Panc1 (cell line): Measurements from ENCODE around the gene NCKIPSD.

ENCODE experiments used
- POLR2AphosphoS5 ChIP-seq: IDR thresholded peaks from 2 replicates; pipeline ENCODE4 v1.6.1; 2012; ENCODE audit warnings: mild to moderate bottlenecking, low read depth, low read length, moderate library complexity
- SIN3A ChIP-seq: IDR thresholded peaks from 2 replicates; pipeline ENCODE4 v1.6.1; 2012; ENCODE audit warnings: low read depth, mild to moderate bottlenecking, low read length, moderate library complexity, borderline replicate concordance; ENCODE audit not compliant: insufficient read depth
- TCF7L2 ChIP-seq: IDR thresholded peaks from 2 replicates; pipeline ENCODE4 v1.6.1; 2011; ENCODE audit warnings: mild to moderate bottlenecking, low read depth, low read length, inconsistent platforms
- TF ChIP-seq, protein P1 (sequence below): fragments of 450-650 bp; IDR thresholded peaks from 2 replicates; pipeline ENCODE4 v1.5.1; 2017; ENCODE audit warnings: mild to moderate bottlenecking
- TF ChIP-seq, protein P2 (sequence below), 2 experiments: IDR thresholded peaks; 2 replicates each; pipeline ENCODE4 v1.6.1; 2011 to 2012; ENCODE audit warnings: low read depth in 2 of 2, control low read depth in 1 of 2, low read length in 1 of 2, mild to moderate bottlenecking in 1 of 2, moderate library complexity in 1 of 2; ENCODE audit not compliant: insufficient read depth in 1 of 2

DNA sequence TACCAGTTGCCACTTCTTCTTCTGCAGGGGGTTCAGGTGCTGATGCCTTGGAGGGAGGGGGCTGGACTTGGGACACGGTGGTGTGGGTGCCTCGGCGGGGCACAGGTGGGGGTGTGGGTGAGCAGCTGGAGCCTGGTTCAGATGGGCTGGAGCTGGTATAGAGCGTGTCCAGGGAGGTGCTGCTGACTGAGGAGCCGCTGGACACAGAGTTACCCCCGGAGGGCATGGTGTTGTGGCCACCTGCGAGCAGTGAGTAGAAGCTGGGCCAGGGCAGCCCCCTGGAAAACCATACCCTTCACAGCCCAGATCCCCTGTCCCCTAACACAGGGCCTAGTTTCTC lies 4.2 kb downstream of the NCKIPSD start:
- TF ChIP-seq, protein P1, sequence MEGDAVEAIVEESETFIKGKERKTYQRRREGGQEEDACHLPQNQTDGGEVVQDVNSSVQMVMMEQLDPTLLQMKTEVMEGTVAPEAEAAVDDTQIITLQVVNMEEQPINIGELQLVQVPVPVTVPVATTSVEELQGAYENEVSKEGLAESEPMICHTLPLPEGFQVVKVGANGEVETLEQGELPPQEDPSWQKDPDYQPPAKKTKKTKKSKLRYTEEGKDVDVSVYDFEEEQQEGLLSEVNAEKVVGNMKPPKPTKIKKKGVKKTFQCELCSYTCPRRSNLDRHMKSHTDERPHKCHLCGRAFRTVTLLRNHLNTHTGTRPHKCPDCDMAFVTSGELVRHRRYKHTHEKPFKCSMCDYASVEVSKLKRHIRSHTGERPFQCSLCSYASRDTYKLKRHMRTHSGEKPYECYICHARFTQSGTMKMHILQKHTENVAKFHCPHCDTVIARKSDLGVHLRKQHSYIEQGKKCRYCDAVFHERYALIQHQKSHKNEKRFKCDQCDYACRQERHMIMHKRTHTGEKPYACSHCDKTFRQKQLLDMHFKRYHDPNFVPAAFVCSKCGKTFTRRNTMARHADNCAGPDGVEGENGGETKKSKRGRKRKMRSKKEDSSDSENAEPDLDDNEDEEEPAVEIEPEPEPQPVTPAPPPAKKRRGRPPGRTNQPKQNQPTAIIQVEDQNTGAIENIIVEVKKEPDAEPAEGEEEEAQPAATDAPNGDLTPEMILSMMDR: no peak
- TF ChIP-seq, protein P2, sequence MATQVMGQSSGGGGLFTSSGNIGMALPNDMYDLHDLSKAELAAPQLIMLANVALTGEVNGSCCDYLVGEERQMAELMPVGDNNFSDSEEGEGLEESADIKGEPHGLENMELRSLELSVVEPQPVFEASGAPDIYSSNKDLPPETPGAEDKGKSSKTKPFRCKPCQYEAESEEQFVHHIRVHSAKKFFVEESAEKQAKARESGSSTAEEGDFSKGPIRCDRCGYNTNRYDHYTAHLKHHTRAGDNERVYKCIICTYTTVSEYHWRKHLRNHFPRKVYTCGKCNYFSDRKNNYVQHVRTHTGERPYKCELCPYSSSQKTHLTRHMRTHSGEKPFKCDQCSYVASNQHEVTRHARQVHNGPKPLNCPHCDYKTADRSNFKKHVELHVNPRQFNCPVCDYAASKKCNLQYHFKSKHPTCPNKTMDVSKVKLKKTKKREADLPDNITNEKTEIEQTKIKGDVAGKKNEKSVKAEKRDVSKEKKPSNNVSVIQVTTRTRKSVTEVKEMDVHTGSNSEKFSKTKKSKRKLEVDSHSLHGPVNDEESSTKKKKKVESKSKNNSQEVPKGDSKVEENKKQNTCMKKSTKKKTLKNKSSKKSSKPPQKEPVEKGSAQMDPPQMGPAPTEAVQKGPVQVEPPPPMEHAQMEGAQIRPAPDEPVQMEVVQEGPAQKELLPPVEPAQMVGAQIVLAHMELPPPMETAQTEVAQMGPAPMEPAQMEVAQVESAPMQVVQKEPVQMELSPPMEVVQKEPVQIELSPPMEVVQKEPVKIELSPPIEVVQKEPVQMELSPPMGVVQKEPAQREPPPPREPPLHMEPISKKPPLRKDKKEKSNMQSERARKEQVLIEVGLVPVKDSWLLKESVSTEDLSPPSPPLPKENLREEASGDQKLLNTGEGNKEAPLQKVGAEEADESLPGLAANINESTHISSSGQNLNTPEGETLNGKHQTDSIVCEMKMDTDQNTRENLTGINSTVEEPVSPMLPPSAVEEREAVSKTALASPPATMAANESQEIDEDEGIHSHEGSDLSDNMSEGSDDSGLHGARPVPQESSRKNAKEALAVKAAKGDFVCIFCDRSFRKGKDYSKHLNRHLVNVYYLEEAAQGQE (IDR thresholded peaks at IDR 0.05; ENCODE audit: insufficient read depth in 1 of 2, low read depth in 2 of 2, low read length in 1 of 2): no peak
- TF ChIP-seq SIN3A: no peak
- no peak for TF ChIP-seq TCF7L2
- TF ChIP-seq POLR2AphosphoS5: no peak
